ENCODE results near the gene HSPA6.
"Not testable (repeated sequence)": the region's sequence is repeated elsewhere in the genome, so short reads cannot be mapped to it uniquely, and the experiment has no call there.

The HSPA6 gene

DNA sequence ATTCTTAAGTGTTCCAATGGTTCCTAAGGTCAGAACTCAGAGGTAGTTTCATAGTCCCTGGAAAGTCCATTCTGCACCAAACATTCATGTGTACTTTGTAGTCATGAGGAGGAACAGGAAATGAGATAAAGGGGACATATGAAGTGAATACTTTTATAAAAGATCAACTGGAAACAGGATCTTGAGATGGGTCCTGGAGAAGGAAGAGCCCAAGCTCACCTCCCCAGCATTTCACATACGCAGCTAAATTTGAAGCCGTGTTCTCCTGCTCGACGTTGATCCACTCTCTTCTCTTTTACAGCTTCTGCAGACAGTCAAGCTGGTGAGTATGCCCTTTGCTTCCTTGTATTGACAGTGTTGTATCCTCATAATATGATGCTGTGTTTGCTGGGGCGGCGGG is 18.7 kb upstream of the HSPA6 start:
- DNase-seq: peak; percentile 29

DNA sequence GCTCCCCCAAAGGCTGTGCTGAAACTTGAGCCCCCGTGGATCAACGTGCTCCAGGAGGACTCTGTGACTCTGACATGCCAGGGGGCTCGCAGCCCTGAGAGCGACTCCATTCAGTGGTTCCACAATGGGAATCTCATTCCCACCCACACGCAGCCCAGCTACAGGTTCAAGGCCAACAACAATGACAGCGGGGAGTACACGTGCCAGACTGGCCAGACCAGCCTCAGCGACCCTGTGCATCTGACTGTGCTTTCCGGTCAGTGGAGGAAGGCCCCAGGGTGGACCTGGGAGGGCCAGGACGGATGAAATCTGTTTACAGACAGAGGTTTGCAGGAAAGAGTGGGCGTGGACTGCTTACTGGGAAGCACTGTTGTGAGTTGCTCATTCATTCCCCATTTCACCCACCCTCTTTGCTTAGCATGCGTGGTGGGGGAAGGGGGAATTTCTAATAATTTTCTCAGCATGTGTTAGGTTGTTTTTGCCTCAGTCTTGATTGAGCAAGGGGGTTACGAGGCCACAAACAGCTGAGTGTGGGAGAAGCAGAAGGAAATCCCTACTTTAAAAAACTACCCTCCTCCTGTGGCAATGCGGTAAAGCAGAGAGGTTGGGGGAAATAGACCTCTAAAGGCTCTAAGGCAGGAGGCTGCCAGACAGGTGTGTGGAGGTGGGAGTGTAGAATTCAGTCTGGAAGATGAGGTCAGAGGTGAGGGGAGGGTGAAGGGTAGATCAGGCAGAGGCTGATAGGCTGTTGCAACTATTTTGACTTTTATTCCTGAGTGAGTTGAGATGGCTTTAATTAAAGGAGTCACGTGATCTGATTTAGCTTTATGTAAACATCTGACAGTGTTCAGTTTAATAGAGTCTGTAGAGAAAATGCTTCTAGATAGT is 17.8 kb upstream of the HSPA6 start:
- DNase-seq: peak; percentile 67

DNA sequence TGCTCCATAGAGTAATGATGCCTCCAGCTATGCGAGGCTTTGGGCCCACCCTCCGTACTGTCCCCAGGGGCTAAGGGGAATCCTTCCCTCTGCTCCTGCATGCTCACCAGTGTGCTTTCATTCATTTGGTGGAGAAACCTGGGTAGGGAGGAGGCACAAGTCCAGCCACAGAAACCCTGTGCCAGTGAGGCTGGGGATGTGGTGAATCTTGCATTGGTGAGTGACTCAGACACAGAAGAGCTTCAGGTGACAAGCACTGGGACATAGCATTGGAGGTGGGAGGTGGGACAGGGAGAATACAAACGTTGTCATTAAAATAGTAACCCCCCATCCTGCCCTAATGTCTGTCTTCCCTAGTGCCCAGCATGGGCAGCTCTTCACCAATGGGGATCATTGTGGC is 13.9 kb upstream of the HSPA6 start:
- no peak for DNase-seq

DNA sequence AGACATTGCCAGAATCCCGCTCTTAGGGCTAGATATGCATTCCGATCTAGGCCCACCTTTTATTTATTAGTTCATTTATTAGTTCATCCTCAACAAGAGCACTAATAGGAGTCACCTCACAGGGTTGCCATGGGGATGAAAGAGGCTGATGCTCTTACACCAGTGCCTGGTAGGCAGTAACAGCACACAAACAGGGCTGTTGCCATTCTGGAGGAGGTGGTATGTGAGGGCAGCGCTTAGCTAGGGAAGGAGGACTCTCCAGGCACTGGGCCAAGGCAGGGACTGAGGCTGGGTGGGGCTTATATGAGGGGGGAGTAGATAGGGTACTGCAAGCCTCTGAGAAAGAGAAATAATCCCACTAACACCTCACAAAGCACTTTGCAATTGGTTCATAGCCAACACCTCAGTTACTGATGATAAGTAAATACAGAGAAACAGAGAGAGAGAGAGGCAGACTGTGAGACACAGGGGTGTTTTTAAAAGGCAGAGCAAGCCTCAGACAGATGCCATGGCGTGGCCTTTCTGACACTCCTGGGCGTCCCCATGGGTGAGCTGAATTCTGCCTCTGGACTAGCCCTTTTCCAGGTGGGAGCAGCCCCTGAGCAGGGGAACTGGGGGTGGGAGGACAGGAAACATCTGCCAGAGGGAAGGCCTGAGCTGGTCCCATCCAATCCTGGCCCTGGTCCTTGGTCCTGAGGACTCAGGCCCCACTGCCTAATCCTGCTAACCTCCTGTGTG is 13.2 kb upstream of the HSPA6 start:
- DNase-seq: peak; percentile 97

DNA sequence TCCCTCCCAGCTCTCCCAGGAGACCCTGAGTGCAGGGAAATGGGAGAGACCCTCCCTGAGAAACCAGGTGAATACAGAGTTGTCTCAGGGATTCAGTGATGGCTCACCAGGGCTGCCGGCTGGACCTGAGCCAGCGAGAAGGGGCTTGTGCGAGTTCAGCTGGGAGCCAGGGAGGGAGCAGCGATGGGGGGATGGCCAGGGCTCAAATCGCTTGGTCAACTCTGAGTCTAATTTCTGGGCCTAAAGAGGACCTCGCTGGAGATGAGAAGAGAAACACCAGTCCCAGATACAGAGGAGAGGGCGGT is 12.6 kb upstream of the HSPA6 start:
- no peak for DNase-seq

DNA sequence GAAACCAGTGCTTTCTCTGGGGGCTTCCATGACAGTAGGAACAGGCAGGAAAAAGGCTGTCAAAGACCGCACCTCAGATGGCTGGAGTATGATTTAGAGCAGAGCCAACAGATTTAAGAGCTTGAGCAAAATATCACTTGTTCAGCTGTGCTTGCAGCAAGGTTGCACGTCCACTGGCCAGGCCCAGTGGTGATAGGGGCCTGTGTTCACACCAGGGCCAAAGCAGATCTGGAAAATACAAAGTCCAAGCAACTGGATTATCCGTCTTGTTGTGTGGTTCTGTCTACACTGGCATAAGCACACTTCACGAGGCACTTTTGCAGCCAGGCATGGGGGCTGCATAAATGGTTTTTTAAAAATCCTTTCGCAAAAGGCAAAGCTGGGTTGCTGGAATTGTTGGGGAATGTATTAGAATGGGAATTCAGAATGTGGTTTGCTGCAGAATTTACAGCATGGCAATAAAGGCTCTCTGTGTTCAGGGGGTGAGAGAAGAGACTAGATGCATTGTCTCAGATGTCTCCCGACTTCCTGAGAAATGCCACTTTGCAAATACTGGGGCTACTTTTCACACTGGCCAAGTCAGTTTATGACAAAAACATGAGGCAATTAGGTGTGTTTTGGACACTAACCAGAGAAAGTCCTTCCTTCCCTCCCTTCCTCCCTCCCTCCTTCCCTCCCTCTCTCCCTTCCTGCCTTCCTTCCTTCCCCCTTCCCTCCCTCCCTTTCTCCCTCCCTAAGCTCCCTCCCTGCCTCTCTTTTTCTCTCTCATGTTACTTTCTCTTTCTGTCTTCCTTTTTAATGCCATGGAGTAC is 11.5 kb upstream of the HSPA6 start:
- DNase-seq: not testable (repeated sequence)

DNA sequence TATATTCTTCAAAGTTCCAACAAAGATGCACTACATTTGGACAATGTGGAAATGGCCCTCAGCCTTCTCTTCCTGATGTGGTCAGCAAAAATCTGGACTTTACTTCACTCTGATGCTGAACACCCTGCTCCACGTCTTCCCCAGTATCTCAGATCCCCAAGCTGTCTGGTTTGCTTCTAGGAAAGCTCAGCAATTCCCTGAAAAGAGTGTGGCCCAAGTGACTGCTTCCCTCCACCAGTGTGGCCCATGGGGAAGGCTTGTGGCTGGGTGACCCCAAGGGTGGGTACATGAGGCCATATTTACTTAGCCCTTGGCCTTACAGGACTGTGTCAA is 10.9 kb upstream of the HSPA6 start:
- DNase-seq: not testable (repeated sequence)

DNA sequence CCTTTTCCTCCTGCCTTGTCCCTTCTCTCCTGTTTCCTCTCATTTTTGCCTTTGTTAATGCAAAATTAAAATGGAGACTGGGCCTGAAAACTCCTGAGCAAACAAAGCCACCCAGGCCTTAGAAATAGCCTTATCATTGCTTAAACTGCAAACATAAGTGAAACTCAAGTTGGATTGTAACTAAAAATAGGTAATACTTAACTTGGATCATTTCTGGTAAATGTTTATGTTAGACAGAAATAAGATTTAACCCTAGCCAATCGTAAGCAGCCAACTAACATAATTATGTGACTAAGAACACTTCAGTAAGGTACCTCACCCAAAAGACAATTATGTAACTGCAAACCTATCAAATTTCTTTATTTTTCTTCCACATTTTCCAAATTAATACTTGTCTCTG is 10.4 kb upstream of the HSPA6 start:
- not testable (repeated sequence) for DNase-seq

DNA sequence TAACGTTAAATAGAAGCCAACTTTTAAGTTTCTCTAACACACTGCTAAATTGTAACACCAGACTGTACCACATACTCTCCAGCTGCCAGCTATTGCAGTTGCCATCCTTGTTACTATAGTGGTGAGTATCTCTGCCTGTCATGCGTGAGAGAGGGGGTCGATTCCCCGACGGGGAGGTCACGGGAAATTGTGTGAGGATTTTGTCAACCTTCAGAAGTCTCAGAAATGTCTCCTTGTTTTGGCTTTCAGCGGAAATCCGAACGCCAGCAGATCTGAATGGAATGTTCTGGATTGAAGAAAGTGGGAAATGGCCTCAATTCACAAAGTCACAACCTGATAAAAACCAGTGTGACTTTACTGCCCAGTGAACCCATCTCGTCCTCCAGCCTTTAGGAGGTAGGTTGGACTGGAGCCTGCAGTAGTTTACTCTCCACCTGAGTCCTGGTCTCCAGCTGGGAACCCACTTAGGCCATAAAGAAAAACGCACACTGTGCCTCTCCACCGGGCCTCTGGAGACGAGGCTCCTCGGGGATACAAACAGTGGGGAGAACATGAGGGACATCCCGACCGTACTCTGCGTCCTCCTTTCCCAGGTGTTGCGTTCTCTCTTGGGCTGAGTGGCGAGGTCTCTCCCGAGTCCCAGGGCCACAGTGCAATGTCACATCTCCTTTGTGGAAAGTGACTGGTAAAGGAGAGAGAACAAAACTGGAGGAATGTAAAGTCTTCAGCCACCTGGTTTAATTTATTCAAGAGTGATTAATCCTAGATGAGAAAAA is 1.1 kb upstream of the HSPA6 start:
- DNase-seq: not testable (repeated sequence)

DNA sequence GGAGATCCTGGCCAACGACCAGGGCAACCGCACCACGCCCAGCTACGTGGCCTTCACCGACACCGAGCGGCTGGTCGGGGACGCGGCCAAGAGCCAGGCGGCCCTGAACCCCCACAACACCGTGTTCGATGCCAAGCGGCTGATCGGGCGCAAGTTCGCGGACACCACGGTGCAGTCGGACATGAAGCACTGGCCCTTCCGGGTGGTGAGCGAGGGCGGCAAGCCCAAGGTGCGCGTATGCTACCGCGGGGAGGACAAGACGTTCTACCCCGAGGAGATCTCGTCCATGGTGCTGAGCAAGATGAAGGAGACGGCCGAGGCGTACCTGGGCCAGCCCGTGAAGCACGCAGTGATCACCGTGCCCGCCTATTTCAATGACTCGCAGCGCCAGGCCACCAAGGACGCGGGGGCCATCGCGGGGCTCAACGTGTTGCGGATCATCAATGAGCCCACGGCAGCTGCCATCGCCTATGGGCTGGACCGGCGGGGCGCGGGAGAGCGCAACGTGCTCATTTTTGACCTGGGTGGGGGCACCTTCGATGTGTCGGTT is 477 bp downstream of the HSPA6 start:
- DNase-seq: not testable (repeated sequence)

DNA sequence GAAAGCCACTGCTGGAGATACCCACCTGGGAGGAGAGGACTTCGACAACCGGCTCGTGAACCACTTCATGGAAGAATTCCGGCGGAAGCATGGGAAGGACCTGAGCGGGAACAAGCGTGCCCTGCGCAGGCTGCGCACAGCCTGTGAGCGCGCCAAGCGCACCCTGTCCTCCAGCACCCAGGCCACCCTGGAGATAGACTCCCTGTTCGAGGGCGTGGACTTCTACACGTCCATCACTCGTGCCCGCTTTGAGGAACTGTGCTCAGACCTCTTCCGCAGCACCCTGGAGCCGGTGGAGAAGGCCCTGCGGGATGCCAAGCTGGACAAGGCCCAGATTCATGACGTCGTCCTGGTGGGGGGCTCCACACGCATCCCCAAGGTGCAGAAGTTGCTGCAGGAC is 981 bp downstream of the HSPA6 start:
- DNase-seq: not testable (repeated sequence)

DNA sequence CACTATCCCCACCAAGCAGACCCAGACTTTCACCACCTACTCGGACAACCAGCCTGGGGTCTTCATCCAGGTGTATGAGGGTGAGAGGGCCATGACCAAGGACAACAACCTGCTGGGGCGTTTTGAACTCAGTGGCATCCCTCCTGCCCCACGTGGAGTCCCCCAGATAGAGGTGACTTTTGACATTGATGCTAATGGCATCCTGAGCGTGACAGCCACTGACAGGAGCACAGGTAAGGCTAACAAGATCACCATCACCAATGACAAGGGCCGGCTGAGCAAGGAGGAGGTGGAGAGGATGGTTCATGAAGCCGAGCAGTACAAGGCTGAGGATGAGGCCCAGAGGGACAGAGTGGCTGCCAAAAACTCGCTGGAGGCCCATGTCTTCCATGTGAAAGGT is 1.6 kb downstream of the HSPA6 start:
- DNase-seq: not testable (repeated sequence)

DNA sequence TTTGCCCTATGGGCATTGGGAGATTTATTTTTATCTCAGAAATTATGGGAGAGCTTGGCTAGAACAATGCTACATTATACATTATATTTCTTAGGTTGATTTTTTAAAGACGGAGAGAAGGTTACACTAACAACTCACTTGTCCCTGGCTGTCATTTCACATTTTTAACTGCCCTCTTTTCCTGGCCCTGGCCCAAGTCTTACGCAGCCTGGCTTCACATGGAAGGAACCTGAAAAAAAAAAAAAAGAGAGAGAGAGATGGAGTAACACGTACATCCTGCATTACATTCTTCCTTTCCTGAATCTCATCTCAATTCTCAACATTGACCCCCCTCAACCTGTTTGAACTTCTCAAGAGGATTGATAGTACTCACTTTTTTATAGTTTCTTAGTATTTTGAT is 4.2 kb downstream of the HSPA6 start:
- peak; percentile 75 for DNase-seq

DNA sequence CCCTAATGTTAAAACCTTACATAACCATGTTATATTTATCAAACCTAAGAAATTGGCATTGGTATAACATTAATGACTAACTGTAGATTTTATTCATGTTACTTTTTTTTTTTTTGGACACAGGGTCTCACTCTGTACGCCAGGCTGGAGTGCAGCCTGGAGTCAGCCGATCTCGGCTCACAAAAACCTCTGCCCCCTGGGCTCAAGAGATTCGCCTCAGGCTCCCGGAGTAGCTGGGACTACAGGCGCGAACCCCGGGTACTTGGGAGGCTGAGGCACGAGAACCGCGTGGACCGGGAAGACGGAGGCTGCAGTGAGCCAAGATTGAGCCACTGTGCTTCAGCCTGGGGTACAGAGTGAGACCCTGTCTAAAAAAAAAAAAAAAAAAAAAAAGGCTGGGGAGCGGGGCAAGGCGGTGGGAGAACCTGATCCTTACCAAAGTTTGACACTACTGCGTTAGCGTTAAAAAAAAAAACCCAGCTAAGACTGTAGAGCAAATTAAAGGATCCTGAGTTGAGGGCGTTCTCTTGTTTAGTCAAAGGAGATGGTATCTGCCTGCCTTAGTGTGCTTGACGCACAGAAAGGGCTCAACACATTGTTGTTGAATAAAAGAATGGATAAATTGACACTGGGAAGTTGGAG is 5.2 kb downstream of the HSPA6 start:
- peak; percentile 74 for DNase-seq

DNA sequence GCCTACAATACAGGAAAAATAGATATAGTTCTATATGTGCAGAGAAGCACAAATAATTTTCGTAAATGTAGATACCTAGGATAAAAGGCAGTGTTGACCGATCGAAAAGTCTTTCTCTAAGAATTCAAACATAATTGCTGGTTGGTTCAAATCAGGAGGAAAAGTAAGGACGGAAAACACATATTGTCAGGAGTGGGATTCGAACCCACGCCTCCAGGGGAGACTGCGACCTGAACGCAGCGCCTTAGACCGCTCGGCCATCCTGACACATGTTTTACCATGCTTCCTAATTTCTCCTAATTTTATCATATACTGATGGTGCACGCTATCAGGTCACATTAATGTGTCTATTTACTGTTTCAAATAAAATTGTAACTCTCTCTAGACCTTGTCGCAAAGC is 5.8 kb downstream of the HSPA6 start:
- peak; percentile 76 for DNase-seq

DNA sequence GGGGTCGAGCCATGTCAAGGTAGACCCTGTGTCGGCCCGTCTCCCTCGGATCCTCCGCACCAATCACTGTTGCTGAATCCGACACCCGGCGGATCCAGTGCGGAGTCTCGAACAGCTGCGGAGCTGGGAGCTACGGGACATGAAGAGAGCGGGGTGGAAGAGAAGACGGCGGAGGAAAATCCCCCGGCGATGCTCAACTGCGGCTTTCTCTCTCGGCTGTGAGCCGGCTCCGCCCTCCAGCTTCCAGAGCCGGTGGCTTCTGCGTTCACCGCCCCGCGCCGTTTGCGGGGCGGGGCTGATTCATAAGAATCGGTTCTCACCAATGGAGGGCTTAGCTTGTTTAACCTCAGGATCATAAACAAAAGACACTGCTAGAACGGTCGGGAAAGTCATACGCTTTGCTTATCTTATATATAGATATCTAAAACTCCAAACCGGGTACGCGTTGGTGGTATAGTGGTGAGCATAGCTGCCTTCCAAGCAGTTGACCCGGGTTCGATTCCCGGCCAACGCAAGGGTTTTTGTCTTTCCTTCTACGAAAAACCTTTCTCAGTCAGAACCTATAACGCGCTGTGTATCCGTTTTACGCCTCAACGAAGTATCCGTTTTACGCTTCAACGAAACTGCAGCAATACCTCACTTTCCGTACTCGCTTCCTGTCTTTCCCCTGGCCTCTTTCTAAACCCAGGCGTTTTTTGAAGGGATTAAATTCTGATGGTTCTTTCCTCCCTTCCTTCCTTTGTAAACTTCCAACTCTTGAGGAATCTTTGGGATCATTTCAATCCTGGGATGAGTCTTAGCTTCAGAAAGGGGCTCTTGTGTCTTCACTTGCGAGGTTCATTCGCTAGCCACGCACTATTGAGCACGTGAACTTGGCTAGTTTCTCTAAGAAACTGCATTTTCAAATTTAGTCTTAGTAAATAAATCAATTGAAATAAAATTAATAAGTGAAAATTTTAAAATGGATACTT is 6.6 kb downstream of the HSPA6 start:
- DNase-seq: peak; percentile 97

DNA sequence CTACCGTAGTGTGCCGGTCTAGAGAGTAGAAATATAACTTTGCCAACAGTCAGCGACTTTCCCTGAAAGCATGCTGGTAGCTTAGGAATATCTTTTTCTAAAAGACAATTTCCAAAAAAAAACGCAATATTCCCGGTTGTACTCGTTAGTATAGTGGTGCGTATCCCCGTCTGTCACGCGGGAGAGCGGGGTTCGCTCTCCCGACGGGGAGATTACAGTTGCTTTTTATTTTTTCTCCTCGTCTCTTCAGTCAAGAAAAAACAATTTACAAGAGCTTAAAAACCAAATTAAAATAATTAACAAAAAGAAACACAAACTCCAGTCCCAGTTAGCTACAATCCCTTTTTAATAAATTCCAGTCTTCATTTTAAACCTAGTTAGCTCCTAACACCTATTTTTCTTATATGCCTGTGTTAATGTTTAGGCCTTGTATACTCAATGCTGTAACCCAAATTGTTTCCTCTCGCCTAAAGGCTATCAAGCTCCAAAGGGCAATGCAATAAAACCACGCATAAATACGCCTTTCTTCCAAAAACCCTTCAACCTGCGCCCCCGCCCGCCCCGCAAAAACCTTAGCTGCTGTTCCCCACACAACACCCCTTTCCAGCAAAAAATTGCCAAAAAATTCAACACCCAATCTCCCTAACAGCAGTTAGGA is 7.8 kb downstream of the HSPA6 start:
- peak; percentile 2 for DNase-seq

DNA sequence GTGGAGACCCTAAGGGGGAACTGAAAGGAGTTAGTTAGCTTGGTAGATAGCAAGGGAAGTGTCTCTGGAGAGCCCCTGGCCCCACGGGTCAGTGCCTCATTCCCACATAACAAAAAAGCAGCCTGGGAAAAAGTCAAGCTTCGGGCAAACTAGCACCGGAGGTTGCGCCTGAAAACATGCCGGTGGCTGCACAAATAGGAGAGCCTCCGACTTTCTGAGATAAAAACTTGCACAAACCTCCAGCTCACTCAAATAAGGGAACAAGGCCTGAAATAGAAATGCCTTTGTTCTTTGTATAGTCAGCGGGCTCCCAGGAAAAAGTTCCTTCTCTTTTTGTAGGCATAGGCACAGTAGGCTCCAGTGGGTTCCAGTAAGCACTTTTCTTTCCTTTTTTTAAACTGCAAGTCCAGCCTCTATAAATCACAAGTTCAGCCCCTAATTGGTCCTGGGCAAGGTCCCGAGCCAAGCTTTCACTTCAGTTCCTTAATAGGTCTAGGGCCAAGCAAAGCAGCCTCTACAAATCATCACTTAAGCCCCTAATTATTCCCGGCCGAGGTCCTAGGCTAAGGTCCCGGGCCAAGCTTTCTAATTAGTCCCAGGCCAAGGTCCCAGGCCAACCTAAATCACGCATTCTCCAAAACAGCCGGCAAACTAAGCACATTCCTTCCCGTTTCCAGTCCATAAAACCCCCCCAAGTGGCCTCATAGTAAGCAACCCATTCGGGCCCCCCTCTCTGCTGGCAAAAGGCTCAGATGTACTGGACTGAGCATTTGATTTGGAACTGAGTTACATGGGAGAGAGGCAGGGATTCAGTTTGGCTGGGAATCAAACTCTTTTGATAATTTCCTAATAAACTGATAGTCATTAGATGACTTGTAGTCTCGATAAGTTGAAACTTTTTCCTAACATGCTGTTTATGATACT is 8.6 kb downstream of the HSPA6 start:
- peak; percentile 6 for DNase-seq

DNA sequence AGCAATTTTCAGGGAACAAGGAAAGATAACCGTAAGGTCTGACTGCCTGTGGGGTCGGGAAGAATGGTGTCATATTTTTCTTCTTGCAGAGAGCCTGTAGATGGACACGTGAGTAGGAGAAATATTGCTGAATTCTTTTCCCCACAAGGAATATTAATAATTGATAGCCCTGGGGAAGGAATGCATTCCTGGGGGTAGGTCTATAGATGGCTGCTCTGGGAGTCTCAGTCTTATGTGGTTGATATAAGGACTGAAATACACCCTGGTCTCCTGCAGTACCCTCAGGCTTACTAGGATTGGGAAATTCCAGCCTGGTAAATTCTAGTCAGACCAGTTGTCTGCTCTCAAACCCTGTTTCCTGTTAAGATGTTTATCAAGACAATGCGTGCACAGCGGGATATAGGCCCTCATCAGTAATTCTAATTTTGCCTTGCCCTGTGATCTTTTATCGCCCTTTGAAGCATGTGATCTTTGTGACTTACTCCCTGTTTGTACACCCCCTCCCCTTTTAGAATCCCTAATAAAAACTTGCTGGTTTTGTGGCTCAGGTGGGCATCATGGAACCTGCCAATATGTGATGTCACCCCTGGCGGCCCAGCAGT is 12.8 kb downstream of the HSPA6 start:
- not testable (repeated sequence) for DNase-seq
